ENCODE measurements around the gene PCAT7. TPM values are rescaled to one million over a fixed set of nuclear protein-coding genes. Genes with fewer than 3 reads are reported as not detected.

Gene PCAT7
- total and polyA plus RNA-seq, 2 experiments from 2014 or later, result 4.0 to 5.5 TPM

Small RNA genes lying within 50 kb of the gene (small RNA-seq; reads per million reads assigned to genes)
- not detected for gene RNU6-669P (ENCODE audit: low replicate concordance)

Other genes with a start within 250 kb of the PCAT7 start
- 0.45 TPM in 1 of 2 replicates, not detected in the other for gene NUTM2F, start 226.4 kb upstream of the PCAT7 start, total RNA-seq (2014; rRNA removed; shearing (Covaris generic))
- gene NUTM2F, start 226.4 kb upstream of the PCAT7 start, polyA plus RNA-seq (2016; fragmentation: Nextera tagmentation; extraction: Ambion mirVana), result 0.19 TPM in 1 of 2 replicates, not detected in the other
- not detected in 2 replicates for gene FBP2, start 38.7 kb downstream of the PCAT7 start, total RNA-seq (2014; rRNA removed; shearing (Covaris generic))
- 0.17 TPM in 1 of 2 replicates, not detected in the other for gene FBP2, start 38.7 kb downstream of the PCAT7 start, polyA plus RNA-seq (2016; fragmentation: Nextera tagmentation; extraction: Ambion mirVana)
- gene FBP1, start 84.4 kb downstream of the PCAT7 start, total RNA-seq (2014; rRNA removed; shearing (Covaris generic)), result 2.5 and 3.3 TPM in 2 replicates
- 1.7 and 3.0 TPM in 2 replicates for gene FBP1, start 84.4 kb downstream of the PCAT7 start, polyA plus RNA-seq (2016; fragmentation: Nextera tagmentation; extraction: Ambion mirVana)
- 16.5 and 17.2 TPM in 2 replicates for gene AOPEP, start 171.6 kb downstream of the PCAT7 start, total RNA-seq (2014; rRNA removed; shearing (Covaris generic))
- gene AOPEP, start 171.6 kb downstream of the PCAT7 start, polyA plus RNA-seq (2016; fragmentation: Nextera tagmentation; extraction: Ambion mirVana), result 7.0 and 7.5 TPM in 2 replicates

Data from GM23338 (cell line).